Natural killer cell (primary cell): ENCODE data around the gene SEPTIN12. TPM values are rescaled to one million over a fixed set of nuclear protein-coding genes. Genes with fewer than 3 reads are reported as not detected.

Source experiments
- ATAC-seq, 3 donors: fragments of 150-1000 bp in 2 of 3; fragments of 200-7000 bp in 1 of 3; cut with Tn5 transposase; 1 replicate in 1 of 3; 2 replicates in 2 of 3; pipeline ENCODE4 v1.10.0; 2021; ENCODE audit warnings: mild to moderate bottlenecking in 2 of 3, moderate library complexity in 2 of 3
- DNase-seq, 2 donors: peaks; one replicate each; pipeline versions ENCODE4 v3.0.0 to v3.0.0-alpha.2; 2013 to 2021; ENCODE audit warnings: mixed read lengths in 1 of 2
- H3K27ac ChIP-seq: one replicate; pipeline ENCODE4 v1.5.1; 2013; ENCODE audit warnings: mild to moderate bottlenecking, low read length
- H3K27me3 ChIP-seq: one replicate; pipeline ENCODE4 v1.6.1; 2013; ENCODE audit warnings: low read length; ENCODE audit not compliant: control insufficient read depth, insufficient read depth
- H3K36me3 ChIP-seq: one replicate; pipeline ENCODE4 v1.6.1; 2013; ENCODE audit warnings: low read length; ENCODE audit not compliant: control insufficient read depth, insufficient read depth
- H3K4me1 ChIP-seq: one replicate; pipeline ENCODE4 v1.6.1; 2013; ENCODE audit warnings: low read length; ENCODE audit not compliant: control insufficient read depth, insufficient read depth
- H3K4me3 ChIP-seq: one replicate; pipeline ENCODE4 v1.5.1; 2013; ENCODE audit warnings: low read length
- H3K9me3 ChIP-seq: one replicate; pipeline ENCODE4 v1.6.1; 2013; ENCODE audit warnings: low read length; ENCODE audit not compliant: control insufficient read depth, insufficient read depth
- H3K27ac Mint-ChIP-seq, 2 donors: one replicate each; pipeline ENCODE4 v1.8.0; 2022; ENCODE audit warnings: mild to moderate bottlenecking in 2 of 2, mixed read lengths in 2 of 2, moderate library complexity in 1 of 2
- H3K27me3 Mint-ChIP-seq, 2 donors: one replicate each; pipeline ENCODE4 v1.8.0; 2022; ENCODE audit warnings: low read depth in 2 of 2, mixed read lengths in 2 of 2
- H3K36me3 Mint-ChIP-seq: one replicate; pipeline ENCODE4 v1.8.0; 2022; ENCODE audit warnings: mixed read lengths
- H3K4me1 Mint-ChIP-seq, 2 donors: one replicate each; pipeline ENCODE4 v1.8.0; 2022; ENCODE audit warnings: mixed read lengths in 2 of 2
- H3K4me3 Mint-ChIP-seq: one replicate; pipeline ENCODE4 v1.8.0; 2022; ENCODE audit warnings: mild to moderate bottlenecking, moderate library complexity, mixed read lengths
- H3K9me3 Mint-ChIP-seq, 2 donors: one replicate each; pipeline ENCODE4 v1.8.0; 2022; ENCODE audit warnings: mixed read lengths in 2 of 2
- WGBS: methylation state at CpG from one replicate; pipeline ENCODE4 v1.1.7; 2013; ENCODE audit warnings: missing lambda C conversion rate; ENCODE audit not compliant: insufficient coverage; 5-methylcytosine and 5-hydroxymethylcytosine counted together
- intact Hi-C: fragments of 100-400 bp; cut with micrococcal nuclease; formaldehyde crosslinking; loops from one replicate; pipeline ENCODE4 v1.14.2; 2022
- total RNA-seq, 4 donors: library from RNA; stranded (reverse); fragments of 120-200 nt in 1 of 4; gene quantifications; one replicate each; pipeline versions ENCODE4 v1.2.3 to v1.2.4, GENCODE V29; 2013 to 2022
- TF ChIP-seq, protein P1 (sequence below): fragments of 200-600 bp; IDR thresholded peaks from one replicate; pipeline ENCODE4 v1.8.0; 2022; ENCODE audit warnings: antibody characterized with exemption

The SEPTIN12 gene
- total RNA-seq, 3 donors from 2014 or later (not counting 1 experiment from before 2014, with no cell fraction given), result 0.59 TPM; not detected in 2

DNA sequence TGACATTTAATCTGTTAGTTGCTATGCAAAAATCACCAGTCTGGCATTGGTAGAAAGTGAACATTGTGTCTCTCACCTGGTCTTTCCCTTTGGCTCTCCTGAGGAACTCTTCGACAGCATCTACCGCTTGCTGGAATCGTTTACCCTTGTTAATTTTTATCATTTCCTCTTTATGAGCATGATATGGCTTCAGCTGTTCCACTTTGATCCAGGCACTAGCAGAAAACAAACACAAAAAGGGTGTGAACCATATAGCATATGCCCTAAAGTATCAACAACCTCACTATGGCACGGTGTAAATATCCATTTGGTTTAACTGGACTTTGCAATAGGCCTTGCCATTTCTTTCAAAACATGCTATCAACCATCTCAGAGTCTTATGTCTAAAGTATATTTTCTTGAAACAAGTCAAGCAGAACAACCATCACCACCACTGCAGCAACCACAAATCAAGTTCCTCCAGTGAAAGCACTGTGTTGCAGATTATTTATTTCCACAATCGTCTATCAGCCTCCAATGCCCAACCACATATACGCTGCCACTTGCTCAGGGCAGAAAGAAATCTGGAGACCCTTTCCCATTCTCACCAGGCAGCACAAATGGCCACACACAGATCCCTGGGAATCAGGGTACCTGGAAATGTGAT is 44.7 kb upstream of the SEPTIN12 start:
- no peak for DNase-seq
- ATAC-seq, result no peak
- Histone ChIP-seq H3K4me1 (no peaks in the 10 kb centered on the region), H3K4me3 (no peak overlapping the region), H3K9me3 (no peaks in the 10 kb centered on the region), H3K36me3 (peaks cover 69% of the 10 kb centered on the region), H3K27me3 (no peaks in the 10 kb centered on the region), H3K27ac (no peak overlapping the region)
- Mint-ChIP-seq H3K4me3 (no peak overlapping the region), H3K36me3 (peaks cover 7% of the 10 kb centered on the region), H3K4me1 (peaks cover 6 to 13% of the 10 kb centered on the region in 2 donors), H3K27me3 (no peaks in the 10 kb centered on the region), H3K9me3 (no peaks in the 10 kb centered on the region), H3K27ac (peak overlapping the region in 1 of 2 donors; percentile 20)
- TF ChIP-seq, protein P1, sequence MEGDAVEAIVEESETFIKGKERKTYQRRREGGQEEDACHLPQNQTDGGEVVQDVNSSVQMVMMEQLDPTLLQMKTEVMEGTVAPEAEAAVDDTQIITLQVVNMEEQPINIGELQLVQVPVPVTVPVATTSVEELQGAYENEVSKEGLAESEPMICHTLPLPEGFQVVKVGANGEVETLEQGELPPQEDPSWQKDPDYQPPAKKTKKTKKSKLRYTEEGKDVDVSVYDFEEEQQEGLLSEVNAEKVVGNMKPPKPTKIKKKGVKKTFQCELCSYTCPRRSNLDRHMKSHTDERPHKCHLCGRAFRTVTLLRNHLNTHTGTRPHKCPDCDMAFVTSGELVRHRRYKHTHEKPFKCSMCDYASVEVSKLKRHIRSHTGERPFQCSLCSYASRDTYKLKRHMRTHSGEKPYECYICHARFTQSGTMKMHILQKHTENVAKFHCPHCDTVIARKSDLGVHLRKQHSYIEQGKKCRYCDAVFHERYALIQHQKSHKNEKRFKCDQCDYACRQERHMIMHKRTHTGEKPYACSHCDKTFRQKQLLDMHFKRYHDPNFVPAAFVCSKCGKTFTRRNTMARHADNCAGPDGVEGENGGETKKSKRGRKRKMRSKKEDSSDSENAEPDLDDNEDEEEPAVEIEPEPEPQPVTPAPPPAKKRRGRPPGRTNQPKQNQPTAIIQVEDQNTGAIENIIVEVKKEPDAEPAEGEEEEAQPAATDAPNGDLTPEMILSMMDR, result no peak
- 77% methylated on average over 5 of the region's 6 CpGs for WGBS
- intact Hi-C loops, result no loop called here

DNA sequence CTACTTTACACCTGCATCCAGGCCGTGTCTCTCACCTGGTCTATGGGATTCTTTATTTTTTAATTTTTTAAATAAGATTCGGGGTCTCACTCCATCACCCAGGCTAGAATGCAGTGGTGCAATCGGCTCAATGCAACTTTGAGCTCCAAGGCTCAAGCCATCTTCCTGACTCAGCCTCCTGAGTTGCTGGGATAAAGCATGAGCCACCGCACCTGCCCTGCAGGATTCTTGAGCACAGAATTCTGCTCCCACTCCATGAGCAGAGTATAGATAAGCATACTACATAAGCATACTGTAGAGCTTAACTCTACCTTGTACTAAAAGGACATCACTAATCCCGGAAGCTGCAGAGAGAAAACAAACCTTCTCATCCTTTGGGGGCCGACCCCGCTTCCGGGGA is 43.5 kb upstream of the SEPTIN12 start:
- H3K4me1 ChIP-seq, result no peaks in the 10 kb centered on the region
- Mint-ChIP-seq H3K36me3 (peaks cover 7% of the 10 kb centered on the region), H3K27me3 (no peaks in the 10 kb centered on the region), H3K9me3 (no peaks in the 10 kb centered on the region), H3K27ac (no peak overlapping the region), H3K4me3 (no peak overlapping the region), H3K4me1 (peaks cover 6 to 13% of the 10 kb centered on the region in 2 donors)
- H3K36me3 ChIP-seq, result peaks cover 65% of the 10 kb centered on the region
- 98% methylated on average over 8 of the region's 8 CpGs for WGBS
- H3K4me3 ChIP-seq, result no peak overlapping the region
- intact Hi-C loops, result no loop called here
- no peak overlapping the region for H3K27ac ChIP-seq
- H3K9me3 ChIP-seq, result no peaks in the 10 kb centered on the region
- DNase-seq (no peak), ATAC-seq (no peak)
- H3K27me3 ChIP-seq, result no peaks in the 10 kb centered on the region
- TF ChIP-seq, protein P1, result no peak

DNA sequence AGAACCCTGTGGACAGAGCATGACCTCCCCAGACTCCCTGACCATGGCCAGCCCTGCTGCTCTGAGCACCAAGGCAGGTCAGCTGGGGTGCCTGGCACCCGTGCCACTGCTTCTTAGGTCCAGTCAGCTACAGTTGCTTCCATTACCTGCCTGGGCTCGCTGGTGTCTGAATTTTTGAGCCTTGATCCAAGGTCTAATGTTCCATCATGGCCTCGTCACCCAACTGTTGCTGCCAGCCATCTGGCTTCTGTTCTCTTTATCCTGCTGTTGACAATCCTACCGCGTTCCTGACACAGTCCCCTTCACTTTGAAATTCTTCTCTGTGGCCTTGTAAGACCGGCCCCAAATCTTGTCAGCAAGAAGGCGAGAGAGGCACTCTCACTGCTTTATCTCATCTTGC is 42.3 kb upstream of the SEPTIN12 start:
- ATAC-seq (no peak), DNase-seq (no peak)
- H3K36me3 ChIP-seq, result peaks cover 65% of the 10 kb centered on the region
- 98% methylated on average over 7 of the region's 7 CpGs for WGBS
- intact Hi-C loops, result no loop called here
- Mint-ChIP-seq H3K27ac (no peak overlapping the region), H3K9me3 (no peaks in the 10 kb centered on the region), H3K36me3 (peaks cover 7% of the 10 kb centered on the region), H3K4me1 (peaks cover 6 to 13% of the 10 kb centered on the region in 2 donors), H3K27me3 (no peaks in the 10 kb centered on the region), H3K4me3 (no peak overlapping the region)
- H3K4me1 ChIP-seq, result no peaks in the 10 kb centered on the region
- H3K27ac ChIP-seq, result no peak overlapping the region
- H3K4me3 ChIP-seq, result no peak overlapping the region
- H3K27me3 ChIP-seq, result no peaks in the 10 kb centered on the region
- H3K9me3 ChIP-seq, result no peaks in the 10 kb centered on the region
- TF ChIP-seq, protein P1, result no peak
